HL-60 (cell line): ENCODE measurements around the gene GNB2.

Source experiments
- DNase-seq, 2 experiments: peaks; one replicate each; pipeline ENCODE4 v3.0.0-alpha.2; 2010 to 2020; ENCODE audit warnings: low read depth in 1 of 2, low spot score in 1 of 2
- H3K27ac ChIP-seq: fragments of 250-450 bp; sonication (Bioruptor Pico); replicated peaks from 2 replicates; pipeline ENCODE4 v1.5.1; 2020; ENCODE audit warnings: mild to moderate bottlenecking, moderate library complexity
- H3K27me3 ChIP-seq: fragments of 250-450 bp; sonication (Bioruptor Pico); 2 replicates; pipeline ENCODE4 v1.5.1; 2021; ENCODE audit warnings: mild to moderate bottlenecking, moderate library complexity; ENCODE audit not compliant: insufficient read depth, poor library complexity, severe bottlenecking
- H3K4me3 ChIP-seq: replicated peaks from 2 replicates; pipeline ENCODE4 v1.5.1; 2011; ENCODE audit warnings: mild to moderate bottlenecking, control low read depth, low read length; ENCODE audit not compliant: insufficient read depth
- GABPA ChIP-seq: IDR thresholded peaks from 2 replicates; pipeline ENCODE4 v1.6.1; 2012; ENCODE audit warnings: low read depth
- POLR2AphosphoS5 ChIP-seq: IDR thresholded peaks from 2 replicates; pipeline ENCODE4 v1.6.1; 2012; ENCODE audit warnings: low read depth
- SPI1 ChIP-seq: IDR thresholded peaks from 2 replicates; pipeline ENCODE4 v1.6.1; 2012; ENCODE audit warnings: low read depth, mild to moderate bottlenecking, borderline replicate concordance
- TF ChIP-seq, protein P1 (sequence below): IDR thresholded peaks from one replicate; pipeline ENCODE4 v1.5.1; 2011; ENCODE audit warnings: low read length, control low read depth, inconsistent platforms; ENCODE audit not compliant: insufficient read depth
- TF ChIP-seq, protein P2 (sequence below): IDR thresholded peaks from 2 replicates; pipeline ENCODE4 v1.6.1; 2012; ENCODE audit warnings: low read depth; ENCODE audit not compliant: insufficient replicate concordance

GNB2 gene

DNA sequence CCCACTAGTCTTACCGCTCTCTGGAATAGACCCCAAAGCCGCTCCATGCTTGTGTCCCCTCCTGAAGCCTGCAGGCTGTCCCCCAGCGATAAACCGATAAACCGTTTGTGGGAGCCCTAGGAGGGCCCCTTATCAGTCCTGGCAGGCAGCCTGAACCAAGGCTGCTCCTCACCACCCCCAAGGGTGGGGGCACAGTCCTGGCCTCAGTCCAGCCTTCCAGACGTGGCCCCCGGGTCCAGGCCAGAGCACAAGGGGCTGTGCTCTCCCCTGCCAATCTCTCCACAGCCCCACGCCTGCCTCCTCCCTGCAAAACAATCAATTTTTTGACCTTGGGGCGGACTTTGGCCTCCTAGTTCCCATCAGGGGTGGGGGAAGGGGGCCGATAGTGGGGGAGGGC, 32.1 kb upstream of the GNB2 start, which contains the start of gene TFR2:
TSS of gene TFR2 (minus strand) at position 90 of the 397 bp plus-strand sequence. CDS start at position 47, 43 bp downstream.
- DNase-seq, result no peak
- no peaks in the 10 kb centered on the region for H3K27me3 ChIP-seq
- no peak within 1 kb of the TSS for H3K27ac ChIP-seq
- TF ChIP-seq GABPA, result no peak
- TF ChIP-seq, protein P1, sequence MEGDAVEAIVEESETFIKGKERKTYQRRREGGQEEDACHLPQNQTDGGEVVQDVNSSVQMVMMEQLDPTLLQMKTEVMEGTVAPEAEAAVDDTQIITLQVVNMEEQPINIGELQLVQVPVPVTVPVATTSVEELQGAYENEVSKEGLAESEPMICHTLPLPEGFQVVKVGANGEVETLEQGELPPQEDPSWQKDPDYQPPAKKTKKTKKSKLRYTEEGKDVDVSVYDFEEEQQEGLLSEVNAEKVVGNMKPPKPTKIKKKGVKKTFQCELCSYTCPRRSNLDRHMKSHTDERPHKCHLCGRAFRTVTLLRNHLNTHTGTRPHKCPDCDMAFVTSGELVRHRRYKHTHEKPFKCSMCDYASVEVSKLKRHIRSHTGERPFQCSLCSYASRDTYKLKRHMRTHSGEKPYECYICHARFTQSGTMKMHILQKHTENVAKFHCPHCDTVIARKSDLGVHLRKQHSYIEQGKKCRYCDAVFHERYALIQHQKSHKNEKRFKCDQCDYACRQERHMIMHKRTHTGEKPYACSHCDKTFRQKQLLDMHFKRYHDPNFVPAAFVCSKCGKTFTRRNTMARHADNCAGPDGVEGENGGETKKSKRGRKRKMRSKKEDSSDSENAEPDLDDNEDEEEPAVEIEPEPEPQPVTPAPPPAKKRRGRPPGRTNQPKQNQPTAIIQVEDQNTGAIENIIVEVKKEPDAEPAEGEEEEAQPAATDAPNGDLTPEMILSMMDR, result no peak
- no peak for TF ChIP-seq POLR2AphosphoS5
- TF ChIP-seq, protein P2, sequence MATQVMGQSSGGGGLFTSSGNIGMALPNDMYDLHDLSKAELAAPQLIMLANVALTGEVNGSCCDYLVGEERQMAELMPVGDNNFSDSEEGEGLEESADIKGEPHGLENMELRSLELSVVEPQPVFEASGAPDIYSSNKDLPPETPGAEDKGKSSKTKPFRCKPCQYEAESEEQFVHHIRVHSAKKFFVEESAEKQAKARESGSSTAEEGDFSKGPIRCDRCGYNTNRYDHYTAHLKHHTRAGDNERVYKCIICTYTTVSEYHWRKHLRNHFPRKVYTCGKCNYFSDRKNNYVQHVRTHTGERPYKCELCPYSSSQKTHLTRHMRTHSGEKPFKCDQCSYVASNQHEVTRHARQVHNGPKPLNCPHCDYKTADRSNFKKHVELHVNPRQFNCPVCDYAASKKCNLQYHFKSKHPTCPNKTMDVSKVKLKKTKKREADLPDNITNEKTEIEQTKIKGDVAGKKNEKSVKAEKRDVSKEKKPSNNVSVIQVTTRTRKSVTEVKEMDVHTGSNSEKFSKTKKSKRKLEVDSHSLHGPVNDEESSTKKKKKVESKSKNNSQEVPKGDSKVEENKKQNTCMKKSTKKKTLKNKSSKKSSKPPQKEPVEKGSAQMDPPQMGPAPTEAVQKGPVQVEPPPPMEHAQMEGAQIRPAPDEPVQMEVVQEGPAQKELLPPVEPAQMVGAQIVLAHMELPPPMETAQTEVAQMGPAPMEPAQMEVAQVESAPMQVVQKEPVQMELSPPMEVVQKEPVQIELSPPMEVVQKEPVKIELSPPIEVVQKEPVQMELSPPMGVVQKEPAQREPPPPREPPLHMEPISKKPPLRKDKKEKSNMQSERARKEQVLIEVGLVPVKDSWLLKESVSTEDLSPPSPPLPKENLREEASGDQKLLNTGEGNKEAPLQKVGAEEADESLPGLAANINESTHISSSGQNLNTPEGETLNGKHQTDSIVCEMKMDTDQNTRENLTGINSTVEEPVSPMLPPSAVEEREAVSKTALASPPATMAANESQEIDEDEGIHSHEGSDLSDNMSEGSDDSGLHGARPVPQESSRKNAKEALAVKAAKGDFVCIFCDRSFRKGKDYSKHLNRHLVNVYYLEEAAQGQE, result no peak
- no peak within 1 kb of the TSS for H3K4me3 ChIP-seq

DNA sequence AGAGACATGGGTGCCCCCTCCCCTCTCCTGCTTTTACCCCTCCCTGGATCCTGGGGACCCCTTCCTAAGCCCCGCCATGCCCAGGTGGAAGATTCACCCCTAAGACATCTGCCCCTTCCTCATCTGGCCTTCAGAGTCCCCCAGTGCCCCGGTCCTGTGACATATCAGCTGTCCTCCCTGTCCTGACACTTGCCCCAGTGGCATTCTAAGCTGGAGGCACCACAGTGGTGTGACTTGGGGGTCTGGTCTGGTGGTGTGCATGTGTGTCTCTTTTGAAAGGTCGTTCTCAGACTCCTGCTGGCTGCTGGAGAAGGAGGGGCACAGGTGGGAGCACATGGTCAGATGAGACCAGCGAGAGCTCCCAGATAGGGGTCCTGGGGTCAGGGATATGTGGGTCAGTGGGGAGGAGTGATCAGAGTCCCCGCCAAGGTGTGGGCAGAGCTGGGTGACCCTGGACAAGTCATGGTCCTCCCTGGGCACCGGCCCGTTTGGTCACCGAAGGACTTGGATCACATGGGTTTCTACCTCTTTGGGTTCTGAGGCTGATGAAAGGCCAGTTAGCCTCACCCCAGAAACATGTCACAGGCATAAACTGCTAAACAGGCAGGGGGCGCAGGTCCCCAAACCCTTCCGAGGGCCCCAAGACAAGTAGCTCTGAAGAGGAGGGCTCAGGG, 31.5 kb upstream of the GNB2 start:
- Histone ChIP-seq H3K27me3 (no peaks in the 10 kb centered on the region), H3K4me3 (no peak overlapping the region), H3K27ac (no peak overlapping the region)
- DNase-seq, result no peak
- TF ChIP-seq, protein P1, result no peak
- no peak for TF ChIP-seq SPI1
- TF ChIP-seq, protein P2, result no peak
- no peak for TF ChIP-seq GABPA
- no peak for TF ChIP-seq POLR2AphosphoS5

DNA sequence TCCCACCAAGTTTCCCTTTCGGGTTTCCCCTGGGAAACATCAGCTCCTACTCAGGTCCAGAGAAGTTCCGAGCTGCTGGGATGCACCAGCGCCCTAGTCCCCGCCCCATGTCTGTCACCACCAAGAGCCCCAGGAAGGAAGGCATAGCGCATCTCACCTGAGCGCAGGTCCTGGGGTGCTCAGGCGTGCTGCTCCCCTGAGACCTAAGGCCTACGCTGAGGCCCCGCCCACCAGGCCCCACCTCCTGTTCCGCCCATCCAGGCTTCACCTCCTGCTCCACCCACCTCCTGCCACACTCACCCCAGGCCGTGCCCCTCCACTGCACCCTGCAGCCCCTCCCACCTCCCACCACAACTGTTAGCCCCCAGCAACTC, 31.0 kb upstream of the GNB2 start:
- TF ChIP-seq, protein P1, result no peak
- no peak for TF ChIP-seq SPI1
- TF ChIP-seq POLR2AphosphoS5, result no peak
- TF ChIP-seq, protein P2, result no peak
- no peak for TF ChIP-seq GABPA
- no peak for DNase-seq
- Histone ChIP-seq H3K27me3 (no peaks in the 10 kb centered on the region), H3K27ac (no peak overlapping the region), H3K4me3 (no peak overlapping the region)
